Stimulated activated CD4-positive, alpha-beta T cell treated with anti-CD3 and anti-CD28 coated beads, Interleukin-4, amount 100 ng/mL, for 4 hours (primary cell): Measurements from ENCODE around the gene HSPA1B.
"Not testable (repeated sequence)": the region's sequence is repeated elsewhere in the genome, so short reads cannot be mapped to it uniquely, and the experiment has no call there.

Experiments used
- DNase-seq, 2 experiments: peaks; one replicate each; pipeline ENCODE4 v3.0.0-alpha.2; 2020

The HSPA1B gene

DNA sequence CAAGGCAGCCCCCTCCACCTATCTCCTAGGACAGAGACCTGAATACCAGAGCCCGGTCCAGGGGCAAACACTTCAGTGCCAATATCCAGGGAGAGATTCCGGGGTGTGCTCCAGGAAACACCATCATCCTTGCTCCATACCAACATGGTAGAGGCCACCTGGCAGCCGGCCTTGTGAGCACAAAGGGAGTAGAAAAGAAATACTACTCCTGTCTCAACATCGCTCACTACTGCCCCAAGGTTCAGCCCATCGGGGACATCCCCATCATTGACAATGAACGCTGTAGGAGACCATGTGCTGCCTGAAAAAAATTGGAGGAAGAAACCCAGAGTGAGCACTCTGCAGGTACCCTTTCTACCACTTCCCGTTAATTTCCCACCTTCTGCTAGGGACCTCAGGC lies 33.6 kb downstream of the HSPA1B start:
- no peak for DNase-seq

DNA sequence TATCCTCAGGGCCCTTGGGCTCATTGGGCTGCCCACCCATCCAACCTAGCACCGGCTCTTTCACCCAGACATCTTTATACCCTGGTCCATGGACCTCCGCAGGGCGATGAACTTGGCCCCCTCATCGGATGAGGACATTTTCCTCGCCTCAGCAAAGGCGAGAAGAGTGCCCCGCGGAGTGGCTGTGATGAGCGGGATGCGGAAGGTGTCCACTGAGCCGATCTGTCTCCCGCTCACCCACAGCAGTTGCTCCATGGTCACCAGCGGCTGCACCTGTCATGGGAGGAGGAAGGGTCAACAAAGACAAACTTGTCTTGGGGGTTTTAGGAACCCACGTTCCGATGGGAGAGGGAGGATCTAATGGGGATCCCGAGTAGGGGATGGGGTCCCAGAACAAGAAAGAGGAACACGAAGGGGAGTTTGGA lies 34.4 kb downstream of the HSPA1B start:
- no peak for DNase-seq

DNA sequence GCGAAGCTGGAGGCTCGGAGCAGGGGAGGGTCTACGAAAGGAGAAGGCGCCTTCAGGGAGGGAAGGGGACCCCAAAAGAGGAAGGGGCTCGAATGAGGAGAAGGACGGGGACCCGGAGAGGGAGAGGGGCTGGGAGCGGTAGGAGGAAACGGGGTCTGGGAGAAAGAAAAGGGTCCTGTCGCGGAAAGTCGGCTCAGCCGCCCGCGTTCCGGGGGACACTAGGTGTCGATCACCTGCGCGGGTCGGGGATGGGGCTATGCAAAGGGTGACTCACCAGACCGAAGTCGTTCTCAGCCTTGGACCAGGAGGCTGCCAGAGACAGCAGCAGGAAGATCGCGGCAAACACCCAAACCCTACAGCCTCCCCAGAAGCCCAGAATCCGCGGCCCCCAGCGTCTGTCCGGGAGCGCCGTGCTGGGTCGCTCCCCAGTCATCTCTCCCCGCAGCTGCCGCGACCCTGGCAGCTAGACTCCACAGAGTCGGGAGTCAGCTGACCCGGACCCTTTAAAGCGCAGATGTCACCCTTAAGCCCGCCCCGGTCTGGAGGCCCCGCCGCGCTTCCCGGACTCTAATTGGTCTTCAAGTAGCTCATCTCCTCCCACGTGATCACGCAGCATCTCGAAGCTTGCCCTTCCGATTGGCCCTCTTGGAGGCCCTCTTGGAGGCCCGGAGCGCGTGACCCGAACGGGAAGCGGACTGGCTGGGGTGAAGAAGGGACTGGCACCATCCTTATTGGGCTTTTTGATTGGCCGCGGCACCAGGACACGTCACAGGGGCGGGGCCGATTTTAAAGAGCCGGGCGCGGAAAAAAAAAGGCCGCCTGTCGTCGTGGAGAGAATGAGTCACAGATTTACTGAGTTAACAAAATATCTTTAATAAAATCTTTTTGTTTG lies 35.1 kb downstream of the HSPA1B start, which contains the start of gene NEU1:
Gene NEU1 (minus strand): TSS at position 478 of the 892 bp plus-strand sequence. CDS start 45 bp downstream, at position 433.
- peak; percentile 96 to 100 for DNase-seq

DNA sequence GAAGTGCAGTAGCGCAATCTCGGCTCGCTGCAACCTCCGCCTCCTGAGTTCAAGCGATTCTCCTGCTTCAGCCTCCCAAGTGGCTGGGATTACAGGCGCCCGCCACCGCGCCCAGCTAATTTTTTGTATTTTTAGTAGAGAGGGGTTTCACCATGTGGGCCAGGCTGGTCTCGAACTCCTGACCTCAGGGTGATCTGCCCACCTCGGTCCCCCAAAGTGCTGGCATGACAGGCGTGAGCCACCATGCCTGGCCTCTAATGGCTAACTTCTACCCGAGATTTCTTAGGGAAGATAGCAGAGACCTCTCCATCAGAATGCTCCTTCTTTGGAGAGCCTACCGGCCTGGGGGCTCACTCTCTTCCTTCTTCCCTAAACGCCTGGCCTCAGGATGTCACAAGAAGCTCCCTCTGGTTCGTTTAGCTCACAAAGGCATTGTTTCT lies 36.6 kb downstream of the HSPA1B start:
- DNase-seq: not testable (repeated sequence)

DNA sequence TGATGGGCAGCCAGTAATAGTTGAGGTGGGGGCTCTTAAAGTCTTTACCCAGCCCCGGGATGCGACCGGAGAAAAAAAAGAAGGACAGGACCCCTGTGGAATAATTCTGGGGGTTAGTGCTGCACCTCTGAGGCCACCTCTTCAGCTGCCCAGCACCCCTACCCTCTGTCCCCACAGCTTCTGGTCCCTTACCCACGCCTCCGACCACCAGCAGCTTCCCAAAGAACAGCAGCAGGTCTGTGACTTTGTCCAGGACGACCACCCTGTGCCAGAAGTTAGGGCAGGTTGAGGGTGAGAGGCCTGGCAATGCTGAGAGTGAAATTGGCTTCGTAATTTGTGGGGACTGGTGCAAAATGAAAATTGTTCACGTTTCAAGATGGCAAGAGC lies 37.3 kb downstream of the HSPA1B start:
- no peak for DNase-seq

DNA sequence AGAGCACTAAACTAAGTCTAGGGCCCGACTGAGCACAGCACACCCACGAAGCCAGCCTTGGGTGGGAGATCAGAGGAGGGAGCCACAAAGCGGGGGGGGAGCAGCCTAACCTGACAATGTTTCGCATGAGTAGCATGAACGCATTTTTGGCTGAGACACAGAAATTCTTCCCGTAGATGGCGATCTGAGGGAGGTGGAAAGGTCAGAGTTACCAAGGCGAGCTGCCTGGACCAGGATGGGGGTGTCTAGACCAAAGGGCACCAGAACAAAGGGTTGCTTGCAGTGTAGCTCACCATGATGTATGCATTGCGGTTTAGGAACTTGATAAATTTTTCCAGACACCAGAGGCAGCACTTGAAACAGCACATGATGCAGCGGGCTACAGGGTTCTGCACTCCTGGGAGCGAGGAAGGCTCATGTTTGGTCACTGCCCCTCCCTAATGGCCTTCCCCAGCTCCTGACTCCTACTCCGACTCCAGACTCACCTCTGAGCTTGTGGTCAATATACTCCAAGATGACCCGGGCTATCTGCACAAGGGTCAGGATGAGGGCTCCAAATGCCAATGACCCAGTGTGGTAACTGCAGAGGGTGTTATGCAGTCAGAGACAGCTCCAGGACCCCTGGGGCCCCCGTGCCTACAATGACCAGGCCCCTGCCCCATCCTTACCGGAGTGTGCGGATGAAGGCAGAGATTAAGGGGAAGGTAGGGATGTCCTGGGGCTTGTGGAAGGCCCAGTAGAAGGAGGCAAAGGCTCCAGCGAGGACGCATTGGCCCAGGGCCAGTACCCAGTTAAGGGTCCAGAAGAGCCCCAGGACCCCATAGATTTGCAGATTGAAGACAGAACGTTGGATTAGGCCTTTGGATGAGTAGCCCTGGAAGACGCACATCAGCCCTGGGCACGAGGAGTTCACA lies 37.9 kb downstream of the HSPA1B start:
- DNase-seq: no peak

- not testable (repeated sequence) for DNase-seq
Measured at GRCh38 chr6:31868658-31868971, 41.1 kb downstream of the HSPA1B start.

GRCh38 chr6:31869343-31869742 lies 41.8 kb downstream of the HSPA1B start:
- no peak for DNase-seq

DNA sequence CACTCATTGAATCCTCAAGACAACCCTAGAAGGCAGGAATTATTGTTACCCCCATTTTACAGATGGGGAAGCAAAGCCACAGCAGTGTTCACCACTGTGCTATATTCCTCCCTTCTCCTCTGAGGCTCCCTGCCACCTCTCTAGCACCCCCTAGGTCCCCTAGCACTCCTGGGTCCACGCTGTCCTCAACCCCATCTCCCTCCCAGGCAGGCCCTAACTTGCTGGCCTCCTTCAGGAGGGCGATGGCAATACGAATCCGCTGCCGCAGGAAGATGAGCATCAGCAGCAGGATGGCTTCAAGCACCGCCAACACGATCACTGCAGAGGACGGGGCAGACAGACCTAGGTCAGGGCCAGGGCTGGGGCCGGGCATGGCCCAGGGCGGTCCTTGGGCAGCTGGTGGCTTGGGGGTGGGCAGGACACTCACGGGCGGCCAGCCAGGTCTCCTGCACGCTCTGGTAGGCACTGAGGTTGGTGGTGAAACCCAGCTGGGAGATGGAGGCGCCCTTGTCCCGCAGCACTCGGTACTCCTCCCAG lies 42.9 kb downstream of the HSPA1B start:
- DNase-seq: no peak

DNA sequence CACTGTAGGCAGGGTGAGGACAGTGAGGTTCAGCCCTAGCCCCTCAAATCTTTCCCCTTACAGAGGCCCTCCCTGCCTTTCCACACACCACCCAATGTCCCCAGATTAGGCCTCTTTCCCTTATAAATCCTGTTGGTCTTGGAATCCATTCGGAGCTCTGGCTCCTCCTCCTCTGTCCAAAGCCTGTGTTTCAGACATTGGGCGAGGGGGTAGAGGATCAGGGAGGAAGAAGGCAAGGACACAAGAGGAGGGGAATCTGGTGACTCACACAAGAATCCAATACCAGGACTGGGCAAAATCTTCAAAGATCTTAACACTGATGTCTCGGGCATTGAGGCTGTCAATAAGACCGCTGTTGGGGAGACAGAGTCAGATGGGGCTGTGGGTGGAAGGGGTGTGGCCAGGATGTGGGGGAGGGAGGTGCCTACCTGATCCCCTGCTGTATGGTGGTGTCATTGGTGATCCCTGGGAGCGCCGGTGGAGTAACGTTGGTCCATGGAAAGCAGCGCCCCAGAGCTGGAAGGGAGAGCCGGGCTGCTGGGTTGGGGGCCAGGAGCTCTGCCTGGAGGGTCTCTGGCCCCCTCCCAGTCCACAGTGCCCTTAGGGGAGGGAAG lies 43.6 kb downstream of the HSPA1B start:
- DNase-seq: no peak

DNA sequence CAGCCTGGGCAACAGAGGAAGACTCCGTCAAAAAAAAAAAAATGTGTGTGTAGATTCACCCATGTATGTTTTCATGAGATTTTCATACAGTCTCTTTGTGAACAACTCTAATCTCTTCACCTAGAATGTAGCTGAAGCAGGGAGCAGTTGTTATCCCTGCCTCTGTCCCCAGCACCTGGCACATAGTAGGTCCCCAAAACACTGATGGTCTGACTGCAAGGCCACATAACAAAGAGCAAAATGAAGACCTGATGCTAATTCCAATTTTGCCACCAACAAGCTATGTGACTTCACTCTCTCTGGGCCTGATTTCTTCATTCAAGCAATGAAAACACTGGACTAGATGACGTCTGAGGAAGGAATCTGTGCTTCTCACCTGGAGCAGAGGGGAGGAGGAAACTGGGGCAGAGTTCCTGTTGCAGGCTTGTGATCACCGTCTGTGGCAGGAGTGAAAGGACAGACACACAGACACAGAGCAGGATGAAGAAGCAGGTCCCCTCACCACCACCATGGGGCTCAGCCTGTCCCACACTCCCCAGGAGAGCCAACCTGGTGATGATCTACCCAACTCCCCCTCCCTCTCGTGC lies 46.6 kb downstream of the HSPA1B start:
- DNase-seq: no peak

DNA sequence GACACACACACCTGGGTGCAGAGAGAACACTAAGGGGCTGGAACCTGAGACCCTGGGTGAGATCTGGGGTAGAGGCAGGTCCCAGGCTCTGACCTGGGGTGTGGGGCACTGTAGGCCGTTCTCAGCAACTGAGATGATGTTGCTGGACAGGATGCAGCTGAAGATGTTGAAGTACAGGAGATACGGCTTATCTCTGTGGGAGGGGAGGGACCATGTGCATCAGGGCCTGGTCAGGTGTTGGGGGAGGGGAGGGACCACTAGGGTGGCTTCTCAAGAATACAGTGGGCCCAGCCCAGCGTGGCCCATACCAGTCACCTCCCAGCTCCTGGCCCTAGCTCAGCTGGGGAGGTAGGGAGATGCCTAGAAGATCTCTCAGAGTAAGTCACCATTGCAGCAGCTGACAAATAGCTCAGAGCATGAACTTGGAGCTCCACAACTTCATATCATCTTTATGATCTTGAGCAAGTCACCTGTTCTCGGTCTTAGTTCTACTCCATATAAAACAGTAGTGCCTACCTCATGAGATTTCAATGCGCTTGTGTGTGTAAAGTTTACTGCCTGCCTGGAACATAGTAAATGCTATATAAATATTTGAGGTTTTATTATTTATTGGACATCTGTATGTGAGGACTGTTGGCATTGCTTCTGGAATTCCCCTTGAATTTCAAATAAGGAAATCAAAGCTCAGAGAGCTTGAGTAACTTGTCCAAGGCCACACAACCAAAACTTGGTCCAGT lies 47.5 kb downstream of the HSPA1B start:
- DNase-seq: no peak

- no peak for DNase-seq
Measured at GRCh38 chr6:31875877-31876276, 48.3 kb downstream of the HSPA1B start.

- DNase-seq: no peak
Measured at GRCh38 chr6:31876357-31876756, 48.8 kb downstream of the HSPA1B start.

GRCh38 chr6:31877125-31877650 lies 49.6 kb downstream of the HSPA1B start:
- no peak for DNase-seq

GRCh38 chr6:31877651-31878161 lies 50.2 kb downstream of the HSPA1B start:
- no peak for DNase-seq

DNA sequence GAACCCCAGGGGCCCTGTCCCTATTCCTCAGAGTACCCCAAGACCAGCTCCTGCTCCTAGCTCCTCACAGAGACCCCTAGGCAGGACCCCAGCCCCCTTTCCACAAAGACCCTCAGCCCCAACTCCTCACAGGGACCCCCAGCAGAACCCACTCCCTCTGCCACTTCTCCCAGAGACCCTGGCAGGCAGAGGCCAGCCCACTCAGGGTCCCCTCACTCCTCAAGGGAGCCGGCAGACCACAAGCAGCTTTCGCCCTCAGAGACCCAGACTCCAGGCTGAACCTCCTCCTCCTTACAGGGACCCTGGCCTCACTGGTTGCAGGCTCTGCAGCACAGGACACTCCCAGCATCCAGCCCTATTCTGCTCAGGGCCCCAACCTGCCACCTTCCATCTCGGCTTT lies 50.7 kb downstream of the HSPA1B start:
- DNase-seq: no peak

DNA sequence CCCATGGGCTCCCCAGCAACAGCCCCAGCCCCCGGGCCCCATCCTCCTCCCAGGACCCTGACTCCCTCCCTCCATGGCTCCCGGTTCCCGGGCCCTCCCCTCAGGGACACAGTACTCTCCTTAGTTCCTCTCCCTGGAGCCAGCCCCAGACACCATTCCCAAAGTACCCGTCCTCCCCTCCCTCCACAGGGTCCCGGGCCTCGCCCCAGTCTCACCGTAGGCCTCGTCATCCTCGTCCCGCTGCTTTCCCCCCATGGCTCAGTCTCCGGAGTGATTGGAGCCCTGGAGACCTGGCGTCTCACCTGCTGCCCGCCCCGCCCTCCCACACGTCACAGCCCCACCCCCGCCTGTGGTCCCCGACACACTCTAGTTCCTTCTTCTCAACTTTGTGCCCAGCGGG lies 51.2 kb downstream of the HSPA1B start, which contains the start of gene SLC44A4:
Gene SLC44A4 (minus strand): TSS at position 272 of the 400 bp plus-strand sequence. CDS start 17 bp downstream, at position 255.
- no peak for DNase-seq

GRCh38 chr6:31879143-31879542 lies 51.6 kb downstream of the HSPA1B start:
- DNase-seq: no peak
